ENCODE results near the gene STRIT1. TPM values are rescaled to one million over a fixed set of nuclear protein-coding genes. Genes with fewer than 3 reads are reported as not detected.

Gene STRIT1
- total and polyA plus RNA-seq, 5 experiments from 2014 or later, result not detected

GRCh38 chr3:155244216-155244615 lies 49.3 kb downstream of the STRIT1 start:
- POLR2A ChIA-PET, result no interaction called here
- Mint-ChIP-seq H3K4me3 (no peak overlapping the region), H3K27me3 (peaks cover 0 to 8% (median 4%) of the 10 kb centered on the region in 5 donors), H3K36me3 (no peaks in the 10 kb centered on the region), H3K27ac (no peak overlapping the region), H3K4me1 (no peaks in the 10 kb centered on the region), H3K9me3 (no peaks in the 10 kb centered on the region)
- no peak for ATAC-seq
- no peak for DNase-seq

- H3K27me3 Mint-ChIP-seq, result peaks cover 0 to 12% (median 4%) of the 10 kb centered on the region in 5 donors
- H3K36me3 Mint-ChIP-seq, result no peaks in the 10 kb centered on the region
- no peak overlapping the region for H3K27ac Mint-ChIP-seq
- POLR2A ChIA-PET, result no interaction called here
- ATAC-seq (no peak), DNase-seq (no peak)
- no peak overlapping the region for H3K4me3 Mint-ChIP-seq
- no peaks in the 10 kb centered on the region for H3K4me1 Mint-ChIP-seq
- peaks cover 0 to 4% (median 0%) of the 10 kb centered on the region in 9 donors for H3K9me3 Mint-ChIP-seq
These were observed 50.0 kb downstream of the STRIT1 start for GRCh38 chr3:155243512-155243921.

- Mint-ChIP-seq H3K4me1 (no peaks in the 10 kb centered on the region), H3K27me3 (peaks cover 0 to 12% (median 4%) of the 10 kb centered on the region in 5 donors), H3K4me3 (no peak overlapping the region), H3K9me3 (peaks cover 0 to 7% (median 0%) of the 10 kb centered on the region in 9 donors), H3K27ac (no peak overlapping the region), H3K36me3 (no peaks in the 10 kb centered on the region)
- POLR2A ChIA-PET, result no interaction called here
- ATAC-seq, result no peak
- no peak for DNase-seq
These were observed 51.1 kb downstream of the STRIT1 start for GRCh38 chr3:155242342-155242741.

GRCh38 chr3:155241579-155241978 lies 51.9 kb downstream of the STRIT1 start:
- no peak for ATAC-seq
- H3K27me3 Mint-ChIP-seq, result peaks cover 0 to 12% (median 4%) of the 10 kb centered on the region in 5 donors
- H3K4me1 Mint-ChIP-seq, result no peaks in the 10 kb centered on the region
- no peak overlapping the region for H3K27ac Mint-ChIP-seq
- POLR2A ChIA-PET, result no interaction called here
- H3K9me3 Mint-ChIP-seq, result peaks cover 0 to 8% (median 0%) of the 10 kb centered on the region in 9 donors
- no peaks in the 10 kb centered on the region for H3K36me3 Mint-ChIP-seq
- H3K4me3 Mint-ChIP-seq, result no peak overlapping the region
- DNase-seq, result no peak

Other genes starting within 250 kb of the STRIT1 start
- 1 to 10 TPM in 1 of 2 experiments, under 1 TPM in 1; 0.91 to 1.3 TPM for gene MME, start 213.4 kb downstream of the STRIT1 start, total RNA-seq
- gene MME, start 213.4 kb downstream of the STRIT1 start, polyA plus RNA-seq, result not detected